ENCODE data around the gene ITSN1. TPM values are rescaled to one million over a fixed set of nuclear protein-coding genes. Genes with fewer than 3 reads are reported as not detected.
"Not testable (repeated sequence)": the region's sequence is repeated elsewhere in the genome, so short reads cannot be mapped to it uniquely, and the experiment has no call there.

ITSN1 gene
- total RNA-seq, 1 experiment from 2014 or later: 42.6 TPM

DNA sequence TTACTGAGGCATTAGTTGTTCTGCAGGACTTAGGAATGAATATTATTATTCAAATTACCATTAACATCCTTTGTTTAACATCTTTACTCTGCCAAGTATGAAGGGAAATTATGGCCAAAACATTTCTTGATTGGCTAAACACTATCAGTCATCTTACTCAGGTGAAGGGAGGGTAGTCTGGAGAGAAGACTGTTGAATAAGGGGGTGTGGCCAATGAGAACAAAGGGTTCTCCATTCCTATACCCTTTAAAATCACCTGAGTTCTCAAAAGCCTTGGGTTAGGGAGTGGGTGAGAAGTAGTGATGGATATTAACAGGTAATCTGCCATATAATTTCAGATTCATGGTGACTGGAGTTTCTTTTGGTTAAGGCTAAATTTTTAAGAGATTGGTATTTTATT lies 20.0 kb upstream of the ITSN1 start:
- peaks cover 59% of the 10 kb centered on the region for H3K36me3 Mint-ChIP-seq (ENCODE audit: insufficient read depth, unreplicated experiment)
- no peaks in the 10 kb centered on the region for H3K4me1 Mint-ChIP-seq (ENCODE audit: insufficient read depth, unreplicated experiment)
- no peaks in the 10 kb centered on the region for H3K27me3 Mint-ChIP-seq (ENCODE audit: insufficient read depth, unreplicated experiment)
- POLR2A ChIA-PET: interaction anchor here (0.6 kb wide), 1 partner anchor 29 kb away, joined by 3 read pairs; no protein-coding TSS in a partner anchor
- intact Hi-C loops (cut with micrococcal nuclease): no loop called here
- no peak for DNase-seq (ENCODE audit: unreplicated experiment)
- CTCF ChIA-PET: interaction anchor here (0.7 kb wide), 1 partner anchor 687 kb away, joined by 3 read pairs; no protein-coding TSS in a partner anchor
- no peak overlapping the region for H3K4me3 Mint-ChIP-seq (ENCODE audit: unreplicated experiment)
- TF ChIP-seq, protein P1, sequence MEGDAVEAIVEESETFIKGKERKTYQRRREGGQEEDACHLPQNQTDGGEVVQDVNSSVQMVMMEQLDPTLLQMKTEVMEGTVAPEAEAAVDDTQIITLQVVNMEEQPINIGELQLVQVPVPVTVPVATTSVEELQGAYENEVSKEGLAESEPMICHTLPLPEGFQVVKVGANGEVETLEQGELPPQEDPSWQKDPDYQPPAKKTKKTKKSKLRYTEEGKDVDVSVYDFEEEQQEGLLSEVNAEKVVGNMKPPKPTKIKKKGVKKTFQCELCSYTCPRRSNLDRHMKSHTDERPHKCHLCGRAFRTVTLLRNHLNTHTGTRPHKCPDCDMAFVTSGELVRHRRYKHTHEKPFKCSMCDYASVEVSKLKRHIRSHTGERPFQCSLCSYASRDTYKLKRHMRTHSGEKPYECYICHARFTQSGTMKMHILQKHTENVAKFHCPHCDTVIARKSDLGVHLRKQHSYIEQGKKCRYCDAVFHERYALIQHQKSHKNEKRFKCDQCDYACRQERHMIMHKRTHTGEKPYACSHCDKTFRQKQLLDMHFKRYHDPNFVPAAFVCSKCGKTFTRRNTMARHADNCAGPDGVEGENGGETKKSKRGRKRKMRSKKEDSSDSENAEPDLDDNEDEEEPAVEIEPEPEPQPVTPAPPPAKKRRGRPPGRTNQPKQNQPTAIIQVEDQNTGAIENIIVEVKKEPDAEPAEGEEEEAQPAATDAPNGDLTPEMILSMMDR (IDR thresholded peaks at IDR 0.05; ENCODE audit: unreplicated experiment): no peak
- no TSS peak for BruUV-seq (replicated peaks)
- H3K27ac Mint-ChIP-seq (ENCODE audit: low read depth, unreplicated experiment): no peak overlapping the region
- no peaks in the 10 kb centered on the region for H3K9me3 Mint-ChIP-seq (ENCODE audit: unreplicated experiment)

DNA sequence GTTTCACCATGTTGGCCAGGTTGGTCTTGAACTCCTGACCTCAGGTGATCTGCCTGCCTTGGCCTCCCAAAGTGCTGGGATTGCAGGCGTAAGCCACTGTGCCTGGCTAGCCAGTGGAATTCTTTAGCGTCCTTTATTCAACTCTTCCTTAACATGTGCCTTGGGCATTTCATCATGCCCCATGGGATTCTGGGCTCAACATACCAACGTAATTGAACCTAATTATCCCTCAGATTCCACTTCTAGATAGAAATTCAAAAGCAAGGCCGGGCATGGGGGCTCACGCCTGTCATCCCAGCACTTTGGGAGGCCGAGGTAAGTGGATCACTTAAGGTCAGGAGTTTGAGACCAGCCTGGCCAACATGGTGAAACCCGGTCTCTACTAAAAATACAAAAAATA lies 16.1 kb upstream of the ITSN1 start:
- H3K4me1 Mint-ChIP-seq (ENCODE audit: insufficient read depth, unreplicated experiment); H3K9me3 Mint-ChIP-seq (ENCODE audit: unreplicated experiment); H3K27me3 Mint-ChIP-seq (ENCODE audit: insufficient read depth, unreplicated experiment); POLR2A ChIA-PET; DNase-seq (ENCODE audit: unreplicated experiment); H3K4me3 Mint-ChIP-seq (ENCODE audit: unreplicated experiment); BruUV-seq (replicated peaks); intact Hi-C loops (cut with micrococcal nuclease); H3K27ac Mint-ChIP-seq (ENCODE audit: low read depth, unreplicated experiment): not testable (repeated sequence)
- CTCF ChIA-PET: interaction anchor here (0.7 to 2.6 kb wide), 2 partner anchors 20 to 428 kb away, joined by 3 to 17 read pairs; no protein-coding TSS in a partner anchor
- H3K36me3 Mint-ChIP-seq (ENCODE audit: insufficient read depth, unreplicated experiment): peaks cover 64% of the 10 kb centered on the region

DNA sequence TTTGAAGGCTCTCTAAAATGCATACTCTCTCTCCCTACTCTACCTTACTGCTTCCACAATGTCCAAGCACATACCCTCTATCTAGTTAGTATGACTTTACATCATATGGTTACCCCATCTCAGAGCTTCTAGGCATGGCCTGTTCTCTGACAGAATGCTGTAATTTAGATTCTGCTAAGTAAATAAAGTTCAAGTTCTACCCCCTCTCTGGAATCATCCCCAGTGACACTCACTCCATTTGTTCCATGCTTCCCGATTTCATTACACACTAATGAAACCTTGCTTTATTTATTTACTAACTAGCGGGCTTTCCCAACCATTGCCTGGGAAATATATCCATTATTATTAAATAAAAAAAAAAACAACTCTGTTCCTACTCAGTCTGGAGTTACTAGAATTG lies 8.0 kb upstream of the ITSN1 start:
- BruUV-seq (replicated peaks): no TSS peak
- POLR2A ChIA-PET: no interaction called here
- H3K27me3 Mint-ChIP-seq (ENCODE audit: insufficient read depth, unreplicated experiment): no peaks in the 10 kb centered on the region
- no peak overlapping the region for H3K4me3 Mint-ChIP-seq (ENCODE audit: unreplicated experiment)
- no peak overlapping the region for H3K27ac Mint-ChIP-seq (ENCODE audit: low read depth, unreplicated experiment)
- TF ChIP-seq, protein P1 (IDR thresholded peaks at IDR 0.05; ENCODE audit: unreplicated experiment): no peak
- no peaks in the 10 kb centered on the region for H3K9me3 Mint-ChIP-seq (ENCODE audit: unreplicated experiment)
- CTCF ChIA-PET: no interaction called here
- intact Hi-C loops (cut with micrococcal nuclease): no loop called here
- H3K36me3 Mint-ChIP-seq (ENCODE audit: insufficient read depth, unreplicated experiment): peaks cover 32% of the 10 kb centered on the region
- H3K4me1 Mint-ChIP-seq (ENCODE audit: insufficient read depth, unreplicated experiment): no peaks in the 10 kb centered on the region
- no peak for DNase-seq (ENCODE audit: unreplicated experiment)

DNA sequence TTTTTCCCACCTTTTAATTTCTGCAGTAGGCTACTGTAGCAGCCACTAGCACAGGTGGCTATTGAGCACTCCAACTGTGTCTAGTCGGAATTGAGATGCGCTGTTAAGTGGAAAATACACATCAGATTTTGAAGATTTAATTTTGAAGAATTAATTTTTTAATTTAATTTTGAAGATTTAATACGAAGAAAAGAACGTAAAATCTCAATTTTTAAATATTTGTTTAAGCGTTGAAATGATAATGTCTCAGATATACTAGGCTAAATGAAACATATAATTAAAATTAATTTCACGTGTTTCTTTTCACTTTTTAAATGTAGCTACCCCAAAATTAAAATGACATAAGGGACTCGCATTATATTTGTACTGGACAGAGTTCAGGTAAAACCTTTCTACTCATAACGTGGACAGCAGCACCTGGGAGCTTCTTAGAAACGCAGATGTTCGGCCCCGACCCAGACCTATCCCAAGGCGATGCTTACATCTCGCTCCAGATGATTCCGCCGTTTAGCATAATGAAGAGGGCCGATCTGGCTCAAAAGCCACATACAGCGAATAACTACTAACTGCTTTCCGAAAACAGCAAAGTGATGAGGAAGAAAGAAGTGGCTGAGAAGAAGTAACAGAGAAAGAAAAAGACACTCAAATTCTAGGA lies 1.5 kb upstream of the ITSN1 start:
- Mint-ChIP-seq H3K4me3 (ENCODE audit: unreplicated experiment) (peak overlapping the region; percentile 71), H3K36me3 (ENCODE audit: insufficient read depth, unreplicated experiment) (peaks cover 16% of the 10 kb centered on the region), H3K4me1 (ENCODE audit: insufficient read depth, unreplicated experiment) (peaks cover 18% of the 10 kb centered on the region), H3K9me3 (ENCODE audit: unreplicated experiment) (no peaks in the 10 kb centered on the region), H3K27ac (ENCODE audit: low read depth, unreplicated experiment) (peak overlapping the region; percentile 82), H3K27me3 (ENCODE audit: insufficient read depth, unreplicated experiment) (no peaks in the 10 kb centered on the region)
- POLR2A ChIA-PET: interaction anchor here (0.5 to 2.0 kb wide), 19 partner anchors 10 to 1028 kb away, joined by 3 to 13 read pairs (median 3); partner anchors contain the start of genes DONSON and GART
- DNase-seq (ENCODE audit: unreplicated experiment): peak; percentile 29
- TF ChIP-seq, protein P1 (IDR thresholded peaks at IDR 0.05; ENCODE audit: unreplicated experiment): no peak
- CTCF ChIA-PET: interaction anchor here (0.6 to 1.1 kb wide), 4 partner anchors 9 to 273 kb away, joined by 4 to 5 read pairs (median 4); no protein-coding TSS in a partner anchor
- intact Hi-C loops (cut with micrococcal nuclease): loop anchor here (5.0 kb wide), 1 partner anchor 121 kb away; no protein-coding TSS in a partner anchor
- BruUV-seq (replicated peaks): TSS peak; percentile 63

Measured in MCF 10A (cell line).